HCT116 (cell line): Measurements from ENCODE around the gene TRPC1.

ENCODE experiments used
- CTCF ChIP-seq, 3 experiments: fragments of 200-600 bp in 1 of 3; sonication (generic) in 1 of 3; IDR thresholded peaks in 2 of 3; conservative IDR thresholded peaks in 1 of 3; 2 replicates each; pipeline ENCODE4 v1.5.1; 2012 to 2017; ENCODE audit warnings: low read depth in 2 of 3, low read length in 2 of 3, antibody characterized with exemption in 1 of 3, borderline replicate concordance in 1 of 3, control low read depth in 1 of 3, mild to moderate bottlenecking in 1 of 3, mixed read lengths in 1 of 3, mixed run types in 1 of 3, moderate library complexity in 1 of 3; ENCODE audit not compliant: insufficient read depth in 1 of 3
- EGR1 ChIP-seq: IDR thresholded peaks from 2 replicates; pipeline ENCODE4 v1.6.1; 2012; ENCODE audit warnings: low read depth
- POLR2A ChIP-seq: IDR thresholded peaks from 2 replicates; pipeline ENCODE4 v1.7.0; 2011; ENCODE audit warnings: borderline replicate concordance; ENCODE audit not compliant: insufficient read depth, insufficient read length; ENCODE audit errors: extremely low read depth
- SRF ChIP-seq: IDR thresholded peaks from 2 replicates; pipeline ENCODE4 v1.6.1; 2012; ENCODE audit warnings: low read depth
- TCF7L2 ChIP-seq: IDR thresholded peaks from 2 replicates; pipeline ENCODE4 v1.7.0; 2011; ENCODE audit warnings: borderline replicate concordance, inconsistent platforms; ENCODE audit not compliant: insufficient read depth, insufficient read length; ENCODE audit errors: extremely low read depth
- ZBTB33 ChIP-seq: IDR thresholded peaks from 2 replicates; pipeline ENCODE4 v1.6.1; 2011; ENCODE audit warnings: mild to moderate bottlenecking, low read length, moderate library complexity; ENCODE audit not compliant: insufficient replicate concordance; ENCODE audit errors: extremely low read depth
- TF ChIP-seq, protein P1 (sequence below): IDR thresholded peaks from 2 replicates; pipeline ENCODE4 v1.6.1; 2012
- TF ChIP-seq, protein P2 (sequence below): IDR thresholded peaks from 2 replicates; pipeline ENCODE4 v1.6.1; 2012; ENCODE audit warnings: low read depth

DNA sequence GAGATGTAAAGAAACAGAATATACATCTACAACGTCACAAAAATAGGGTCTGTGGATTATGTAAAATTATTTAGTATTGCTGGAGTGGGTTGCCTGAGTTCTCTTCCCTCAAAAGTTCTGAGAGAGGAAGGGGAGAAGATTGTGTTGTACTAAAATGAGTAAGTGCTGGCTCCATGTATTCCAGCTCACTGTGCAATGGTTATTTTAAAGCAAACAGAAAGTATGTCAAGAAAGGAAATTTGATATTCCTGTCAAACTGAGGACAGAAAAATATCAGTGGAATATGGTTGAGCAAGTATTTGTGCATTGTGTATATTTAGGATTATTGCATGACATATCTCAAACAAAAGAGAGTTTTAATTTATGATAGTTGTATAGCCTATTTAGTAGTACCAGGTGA is 2.2 kb downstream of the TRPC1 start:
- TF ChIP-seq TCF7L2 (no peak), CTCF (IDR thresholded peaks at IDR 0.05 in 2 of 3, conservative IDR thresholded peaks at IDR 0.05 in 1 of 3; ENCODE audit: borderline replicate concordance in 1 of 3, insufficient read depth in 1 of 3, low read depth in 2 of 3, low read length in 2 of 3) (no peak), POLR2A (no peak), EGR1 (no peak), ZBTB33 (no peak), SRF (no peak)
- TF ChIP-seq, protein P1, sequence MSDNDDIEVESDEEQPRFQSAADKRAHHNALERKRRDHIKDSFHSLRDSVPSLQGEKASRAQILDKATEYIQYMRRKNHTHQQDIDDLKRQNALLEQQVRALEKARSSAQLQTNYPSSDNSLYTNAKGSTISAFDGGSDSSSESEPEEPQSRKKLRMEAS: no peak
- TF ChIP-seq, protein P2, sequence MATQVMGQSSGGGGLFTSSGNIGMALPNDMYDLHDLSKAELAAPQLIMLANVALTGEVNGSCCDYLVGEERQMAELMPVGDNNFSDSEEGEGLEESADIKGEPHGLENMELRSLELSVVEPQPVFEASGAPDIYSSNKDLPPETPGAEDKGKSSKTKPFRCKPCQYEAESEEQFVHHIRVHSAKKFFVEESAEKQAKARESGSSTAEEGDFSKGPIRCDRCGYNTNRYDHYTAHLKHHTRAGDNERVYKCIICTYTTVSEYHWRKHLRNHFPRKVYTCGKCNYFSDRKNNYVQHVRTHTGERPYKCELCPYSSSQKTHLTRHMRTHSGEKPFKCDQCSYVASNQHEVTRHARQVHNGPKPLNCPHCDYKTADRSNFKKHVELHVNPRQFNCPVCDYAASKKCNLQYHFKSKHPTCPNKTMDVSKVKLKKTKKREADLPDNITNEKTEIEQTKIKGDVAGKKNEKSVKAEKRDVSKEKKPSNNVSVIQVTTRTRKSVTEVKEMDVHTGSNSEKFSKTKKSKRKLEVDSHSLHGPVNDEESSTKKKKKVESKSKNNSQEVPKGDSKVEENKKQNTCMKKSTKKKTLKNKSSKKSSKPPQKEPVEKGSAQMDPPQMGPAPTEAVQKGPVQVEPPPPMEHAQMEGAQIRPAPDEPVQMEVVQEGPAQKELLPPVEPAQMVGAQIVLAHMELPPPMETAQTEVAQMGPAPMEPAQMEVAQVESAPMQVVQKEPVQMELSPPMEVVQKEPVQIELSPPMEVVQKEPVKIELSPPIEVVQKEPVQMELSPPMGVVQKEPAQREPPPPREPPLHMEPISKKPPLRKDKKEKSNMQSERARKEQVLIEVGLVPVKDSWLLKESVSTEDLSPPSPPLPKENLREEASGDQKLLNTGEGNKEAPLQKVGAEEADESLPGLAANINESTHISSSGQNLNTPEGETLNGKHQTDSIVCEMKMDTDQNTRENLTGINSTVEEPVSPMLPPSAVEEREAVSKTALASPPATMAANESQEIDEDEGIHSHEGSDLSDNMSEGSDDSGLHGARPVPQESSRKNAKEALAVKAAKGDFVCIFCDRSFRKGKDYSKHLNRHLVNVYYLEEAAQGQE: no peak
